GM13976 (cell line): ENCODE results near the gene PDCD1.

Experiments
- DNase-seq: peaks from one replicate; pipeline ENCODE4 v3.0.0; 2012; ENCODE audit warnings: low spot score
- in situ Hi-C: fragments of 300-500 bp; cut with MboI; formaldehyde crosslinking; loops from one replicate; pipeline ENCODE4 v1.12.0; 2022; ENCODE audit warnings: low sequenced_read_pairs, mixed read lengths, inconsistent platforms; ENCODE audit not compliant: unreplicated experiment
- TF ChIP-seq, protein P1 (sequence below): IDR thresholded peaks from 2 replicates; pipeline ENCODE4 v1.5.1; 2012; ENCODE audit warnings: borderline replicate concordance, mild to moderate bottlenecking; ENCODE audit not compliant: insufficient read depth; ENCODE audit errors: extremely low read depth, missing control alignments, control extremely low read depth

The PDCD1 gene

DNA sequence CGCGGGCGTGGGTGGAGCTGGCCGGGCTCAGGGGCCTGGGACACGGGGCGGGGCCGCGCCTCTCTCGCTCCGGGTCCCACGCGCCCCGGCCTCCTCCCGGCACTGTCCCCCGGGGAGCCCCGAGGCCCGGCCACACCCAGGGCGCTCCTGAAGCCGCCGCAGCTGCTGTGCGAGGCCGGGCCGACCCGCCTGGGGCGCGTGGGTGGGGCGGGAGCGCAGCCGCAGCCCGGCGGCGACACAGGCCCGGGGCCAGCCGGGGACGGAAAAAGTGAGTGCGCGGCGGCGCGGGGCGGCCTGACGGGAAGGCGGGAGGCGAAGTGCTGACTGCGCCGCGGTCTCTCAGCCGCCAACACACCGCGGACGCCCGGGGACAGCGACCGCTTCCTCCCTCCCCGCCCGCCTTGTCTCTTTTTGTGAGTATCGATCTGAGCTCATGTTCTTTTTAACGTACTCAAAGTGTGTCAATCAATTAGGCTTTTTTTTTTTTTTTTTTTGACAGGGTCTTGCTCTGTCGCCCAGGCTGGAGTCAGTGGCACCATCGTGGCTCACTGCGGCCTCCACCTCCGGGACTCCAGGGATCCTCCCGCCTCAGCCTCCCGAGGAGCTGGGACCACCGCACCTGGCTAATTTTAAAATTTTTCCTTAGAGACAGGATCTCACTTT lies 14.5 kb downstream of the PDCD1 start:
- DNase-seq = peak; percentile 90
- in situ Hi-C loops = no loop called here

DNA sequence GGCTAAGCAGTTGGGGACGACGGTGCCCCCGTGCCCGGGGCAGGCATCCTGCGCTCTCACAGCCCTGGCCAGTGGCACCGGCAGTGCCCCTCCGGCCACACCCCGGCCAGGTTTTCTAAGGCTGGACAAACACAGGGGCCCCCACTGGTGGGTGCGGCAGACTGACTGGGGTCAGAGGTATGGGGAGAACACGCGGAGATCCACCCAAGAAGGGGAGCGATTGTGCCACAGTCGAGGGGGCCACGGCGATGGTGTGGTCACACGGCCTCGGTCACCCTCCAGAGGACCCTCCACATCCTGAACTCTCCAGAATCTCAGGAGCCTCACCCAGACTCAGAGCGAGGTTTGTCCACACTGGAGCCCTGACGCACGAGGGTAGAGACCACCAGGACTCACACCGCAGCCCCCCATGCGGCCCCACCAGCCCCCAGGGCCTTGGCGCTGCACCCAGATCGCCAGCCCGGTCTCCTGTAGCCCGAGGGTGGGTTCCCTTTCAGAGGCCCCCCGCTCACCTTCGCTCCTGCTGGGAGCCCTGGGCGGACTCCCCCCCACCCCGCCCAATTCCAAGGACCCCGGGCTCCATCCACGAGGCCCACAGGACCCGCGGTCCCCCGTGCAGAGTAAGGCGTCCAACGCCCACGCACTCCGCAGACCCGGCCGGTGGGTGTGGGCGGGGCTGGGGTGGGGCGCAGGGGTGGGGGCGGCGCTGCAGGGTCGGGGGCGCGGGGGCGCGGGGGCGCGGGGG lies 15.2 kb downstream of the PDCD1 start:
- TF ChIP-seq, protein P1, sequence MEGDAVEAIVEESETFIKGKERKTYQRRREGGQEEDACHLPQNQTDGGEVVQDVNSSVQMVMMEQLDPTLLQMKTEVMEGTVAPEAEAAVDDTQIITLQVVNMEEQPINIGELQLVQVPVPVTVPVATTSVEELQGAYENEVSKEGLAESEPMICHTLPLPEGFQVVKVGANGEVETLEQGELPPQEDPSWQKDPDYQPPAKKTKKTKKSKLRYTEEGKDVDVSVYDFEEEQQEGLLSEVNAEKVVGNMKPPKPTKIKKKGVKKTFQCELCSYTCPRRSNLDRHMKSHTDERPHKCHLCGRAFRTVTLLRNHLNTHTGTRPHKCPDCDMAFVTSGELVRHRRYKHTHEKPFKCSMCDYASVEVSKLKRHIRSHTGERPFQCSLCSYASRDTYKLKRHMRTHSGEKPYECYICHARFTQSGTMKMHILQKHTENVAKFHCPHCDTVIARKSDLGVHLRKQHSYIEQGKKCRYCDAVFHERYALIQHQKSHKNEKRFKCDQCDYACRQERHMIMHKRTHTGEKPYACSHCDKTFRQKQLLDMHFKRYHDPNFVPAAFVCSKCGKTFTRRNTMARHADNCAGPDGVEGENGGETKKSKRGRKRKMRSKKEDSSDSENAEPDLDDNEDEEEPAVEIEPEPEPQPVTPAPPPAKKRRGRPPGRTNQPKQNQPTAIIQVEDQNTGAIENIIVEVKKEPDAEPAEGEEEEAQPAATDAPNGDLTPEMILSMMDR = no peak
- in situ Hi-C loops = no loop called here
- DNase-seq = peak; percentile 42

More for the DNA sequence above, 14.5 kb downstream of the PDCD1 start:
- TF ChIP-seq, protein P1 = no peak

DNA sequence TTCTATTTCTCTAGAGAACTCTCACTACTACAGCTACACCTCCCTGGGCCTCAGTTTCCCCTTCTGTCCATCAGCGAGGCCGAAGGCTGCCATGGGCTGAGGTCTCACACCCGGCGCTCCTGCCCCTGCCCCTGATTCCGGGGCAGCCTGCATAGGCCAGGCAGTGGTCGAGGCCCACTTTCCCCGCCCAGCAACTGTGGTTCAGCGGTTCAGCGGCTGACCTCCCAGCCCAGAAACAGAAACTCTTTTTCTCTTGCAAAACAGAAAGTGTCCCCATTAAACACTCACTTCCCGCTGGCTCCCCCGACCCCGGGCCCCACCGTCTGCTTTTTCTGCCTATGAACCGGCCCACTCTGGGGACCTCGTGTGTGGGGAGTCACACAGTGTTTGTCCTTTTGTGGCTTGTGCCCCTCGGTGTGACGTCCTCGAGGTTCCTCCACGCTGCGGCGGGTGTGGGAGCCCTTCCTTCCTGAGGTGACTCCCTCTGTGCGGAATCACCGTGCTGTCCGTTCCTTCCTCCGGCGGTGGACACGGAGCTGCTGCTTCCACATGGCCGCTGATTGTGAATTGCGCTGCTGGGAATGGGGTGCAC lies 16.0 kb downstream of the PDCD1 start:
- TF ChIP-seq, protein P1 = no peak
- in situ Hi-C loops = no loop called here
- peak; percentile 88 for DNase-seq

DNA sequence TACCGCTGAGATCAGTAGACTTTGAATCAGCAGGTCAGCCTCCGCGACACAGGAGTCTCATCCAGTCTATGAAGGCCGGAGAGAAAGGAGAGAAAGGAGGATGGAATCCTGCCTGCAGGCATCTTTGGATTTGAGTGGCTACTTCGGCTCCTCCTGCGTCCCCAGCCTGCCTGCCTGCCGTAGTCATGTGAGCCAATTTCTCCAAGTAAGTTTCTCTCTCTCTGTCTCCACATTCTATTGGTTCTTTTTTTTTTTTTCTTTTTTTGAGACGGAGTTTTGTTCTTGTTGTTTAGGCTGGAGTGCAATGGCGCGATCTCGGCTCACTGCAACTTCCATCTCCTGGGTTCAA lies 16.7 kb downstream of the PDCD1 start:
- TF ChIP-seq, protein P1 = no peak
- in situ Hi-C loops = no loop called here
- DNase-seq = no peak

DNA sequence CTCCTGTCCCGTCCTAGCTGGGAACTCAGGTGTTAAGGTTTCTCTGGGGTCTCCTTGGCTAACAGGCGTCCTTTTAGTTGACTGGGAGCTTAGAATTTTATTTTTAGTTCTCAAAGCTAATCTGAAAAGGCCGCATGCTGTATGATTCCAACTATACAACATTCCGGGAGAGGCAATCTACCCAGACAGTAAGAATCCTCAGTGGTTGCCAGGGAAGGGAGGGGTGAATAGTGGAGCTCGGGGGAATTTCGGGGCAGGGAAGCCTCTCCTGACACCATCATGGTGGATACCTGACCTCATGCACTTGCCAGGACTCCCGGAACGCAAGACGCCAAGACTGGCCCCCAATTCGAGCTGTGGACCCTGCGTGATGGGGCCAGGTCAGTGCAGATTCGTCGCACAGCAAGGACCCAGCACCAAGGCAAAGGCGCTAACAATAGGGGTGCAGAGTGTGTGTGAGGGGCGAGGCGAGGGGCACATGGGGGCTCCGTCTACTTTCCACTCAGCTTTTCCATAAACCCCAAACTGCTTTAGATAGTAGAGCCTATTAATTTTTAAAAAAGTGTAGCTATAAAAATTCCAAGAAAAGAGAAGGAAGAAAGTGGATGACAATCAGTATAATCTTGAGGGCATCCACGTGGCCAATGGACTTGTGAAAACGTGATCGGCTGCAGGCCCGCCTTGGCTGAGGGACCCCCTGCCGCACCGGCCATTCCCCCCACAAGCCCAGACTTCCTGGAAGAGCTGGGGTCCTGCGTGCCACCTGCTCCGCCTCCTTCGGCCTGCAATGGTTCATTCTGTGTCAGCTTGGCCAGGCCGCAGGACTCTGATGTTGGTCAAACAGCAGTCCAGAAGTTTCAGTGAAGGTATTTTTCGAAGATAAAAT lies 17.3 kb downstream of the PDCD1 start:
- TF ChIP-seq, protein P1 = no peak
- in situ Hi-C loops = no loop called here
- no peak for DNase-seq
